HG02610 (cell line): ENCODE results near the gene GRPEL2.
"Not testable (repeated sequence)": the region's sequence is repeated elsewhere in the genome, so short reads cannot be mapped to it uniquely, and the experiment has no call there.

Experiments used
- ATAC-seq: cut with Tn5 transposase; IDR thresholded peaks from one replicate; pipeline ENCODE4 v1.9.1; 2021; ENCODE audit warnings: mild to moderate bottlenecking, moderate library complexity; ENCODE audit not compliant: unreplicated experiment

The GRPEL2 gene

GRCh38 chr5:149374801-149375200 lies 29.5 kb downstream of the GRPEL2 start:
- no peak for ATAC-seq

- ATAC-seq = no peak
These were observed 30.1 kb downstream of the GRPEL2 start for GRCh38 chr5:149375434-149375833.

DNA sequence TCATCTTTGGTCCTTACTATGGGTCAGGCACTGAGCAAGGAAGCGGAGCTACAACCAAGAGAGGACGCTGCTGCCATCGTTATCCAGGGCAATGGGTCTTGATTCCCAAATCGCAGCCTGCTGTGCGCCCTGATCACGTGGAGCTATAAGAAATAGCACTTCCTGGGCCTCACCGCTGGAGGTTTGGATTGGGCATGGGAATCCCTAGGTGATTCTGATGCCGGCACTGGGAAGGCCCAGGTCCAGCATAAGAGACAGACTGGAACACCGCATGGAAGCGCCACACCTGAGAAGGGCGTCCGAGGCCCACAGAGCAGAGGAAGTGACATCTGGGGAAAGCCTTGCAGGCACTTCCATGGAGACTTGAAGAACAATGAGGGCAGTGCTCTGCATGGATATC lies 30.8 kb downstream of the GRPEL2 start:
- no peak for ATAC-seq

DNA sequence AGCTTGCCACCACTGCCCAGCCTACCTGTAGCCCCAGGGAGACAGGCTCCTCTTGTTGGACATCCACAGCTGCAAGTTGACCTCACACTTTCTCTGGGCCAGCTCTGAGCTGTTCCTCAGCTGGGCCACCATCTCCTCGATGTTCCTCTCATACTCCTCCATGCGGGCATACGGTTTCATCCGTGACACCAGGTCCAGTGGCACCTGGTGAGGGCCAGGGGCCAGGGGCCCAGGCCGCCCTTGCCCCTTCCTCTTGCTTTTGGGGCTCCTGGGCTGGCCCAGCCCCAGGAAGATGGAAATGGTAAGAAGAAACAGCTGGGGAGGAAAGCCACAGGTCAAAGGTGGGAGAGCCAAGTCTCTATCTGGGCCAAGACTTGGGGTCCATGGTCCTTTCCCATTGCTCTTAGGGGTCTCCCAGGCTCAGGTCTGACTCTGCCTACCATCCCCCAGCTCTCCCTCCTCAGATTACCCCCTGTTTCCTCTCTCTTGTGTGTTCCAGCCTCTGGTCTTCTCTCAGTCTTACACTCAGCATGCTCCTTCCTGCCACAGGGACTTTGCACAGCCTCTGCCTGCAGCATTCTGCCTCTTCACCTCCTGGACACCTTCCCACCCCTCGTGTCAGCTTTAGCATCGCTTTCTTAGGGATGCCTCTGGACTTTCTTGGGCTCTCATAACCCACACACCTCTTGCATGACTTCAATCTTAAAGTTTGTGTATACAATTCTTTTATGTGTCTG lies 31.6 kb downstream of the GRPEL2 start:
- no peak for ATAC-seq

- ATAC-seq = no peak
These were observed 33.0 kb downstream of the GRPEL2 start for GRCh38 chr5:149378241-149378820.

DNA sequence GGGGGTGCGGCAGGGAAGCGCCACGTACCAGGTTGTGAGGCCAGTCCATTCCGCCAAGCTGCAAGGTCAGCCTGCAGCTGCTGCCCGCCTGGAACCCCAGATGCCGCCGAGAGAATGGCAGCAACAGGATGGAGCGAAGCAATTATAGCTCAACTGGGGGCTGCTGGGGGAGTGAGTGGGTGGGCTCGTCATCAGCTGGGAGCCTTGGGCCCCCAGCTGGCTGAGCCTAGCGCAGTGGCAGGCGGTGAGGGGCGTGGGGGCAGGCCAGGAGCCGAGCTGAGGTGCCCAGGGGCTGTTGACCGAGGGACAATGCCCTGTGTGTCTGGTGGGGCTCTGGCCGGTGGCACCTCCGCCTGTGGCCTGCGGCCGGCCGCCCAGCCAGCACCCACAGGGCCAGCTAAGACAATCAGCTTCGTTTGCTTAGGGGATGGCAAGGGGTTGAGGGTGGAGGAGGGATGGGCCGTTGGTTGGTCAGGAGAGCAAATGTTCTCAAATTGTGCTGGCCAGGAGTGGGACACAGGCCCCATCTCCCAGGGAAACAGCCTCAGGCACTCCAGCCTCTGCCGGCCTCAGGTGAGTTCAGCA lies 34.0 kb downstream of the GRPEL2 start, which contains the start of gene IL17B:
TSS of gene IL17B (minus strand) at position 116 of the 585 bp plus-strand sequence. CDS start at position 49, 67 bp downstream.
- ATAC-seq = no peak

DNA sequence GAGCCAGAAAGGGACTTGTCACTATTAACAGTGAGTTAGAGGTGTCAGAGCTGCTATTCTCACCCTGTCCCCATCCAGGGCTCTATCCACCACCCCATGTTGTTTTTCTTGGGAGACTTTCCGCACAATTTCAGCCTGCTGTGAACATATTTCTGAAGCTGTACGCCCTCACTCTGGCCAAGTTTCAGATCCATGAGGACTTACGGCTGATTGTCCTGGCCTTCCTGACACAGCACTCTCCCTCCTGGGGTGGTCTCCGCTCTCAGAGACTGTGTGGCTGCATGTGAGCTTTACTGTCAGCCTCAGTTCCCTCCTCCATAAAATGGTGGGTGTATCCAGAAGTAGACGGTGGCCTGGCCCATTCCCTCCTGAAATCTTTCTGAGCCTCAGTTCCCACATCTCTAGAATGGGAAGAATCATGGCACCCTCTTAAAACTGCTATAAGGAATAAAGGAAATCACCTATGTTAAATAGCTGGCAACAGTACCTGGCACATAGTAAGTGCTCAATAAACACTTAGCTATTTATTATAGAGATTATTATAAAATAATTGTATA lies 34.6 kb downstream of the GRPEL2 start:
- no peak for ATAC-seq

GRCh38 chr5:149380466-149381121 lies 35.3 kb downstream of the GRPEL2 start:
- no peak for ATAC-seq

DNA sequence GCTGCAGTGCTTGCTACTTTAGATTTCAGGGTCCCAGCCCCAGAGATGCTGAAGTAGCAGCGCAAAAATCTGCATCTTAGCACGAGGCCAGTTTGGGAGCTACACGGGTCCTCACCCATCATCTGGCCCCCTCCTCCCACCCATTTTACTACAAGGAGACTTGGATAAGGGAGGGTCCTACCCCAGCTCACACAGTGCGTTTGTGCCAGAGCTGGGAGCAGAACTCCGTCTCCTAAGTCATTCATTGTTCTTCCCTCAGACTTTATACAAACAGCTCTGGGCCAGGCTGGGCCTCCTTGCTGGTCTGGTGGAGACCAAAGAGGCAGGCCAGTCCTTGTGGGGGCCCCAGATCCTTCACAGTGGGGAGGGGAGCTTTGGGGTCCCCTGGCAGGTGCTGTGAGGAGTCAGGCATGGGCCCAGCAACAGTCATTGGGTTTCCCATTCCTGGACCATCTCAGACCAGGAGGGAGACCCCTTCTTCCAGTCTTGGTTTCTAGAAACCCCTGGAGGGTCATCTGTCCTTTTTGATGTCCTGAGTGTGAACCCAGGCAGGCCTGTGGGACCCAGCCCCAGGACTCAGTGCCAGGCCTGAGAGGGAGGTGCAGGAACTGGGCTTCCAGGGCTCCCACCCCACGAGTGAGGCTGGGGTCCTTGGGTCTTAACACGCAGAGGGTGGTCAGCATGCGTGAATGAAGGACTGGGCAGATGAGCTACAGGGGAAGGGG lies 36.1 kb downstream of the GRPEL2 start:
- no peak for ATAC-seq

DNA sequence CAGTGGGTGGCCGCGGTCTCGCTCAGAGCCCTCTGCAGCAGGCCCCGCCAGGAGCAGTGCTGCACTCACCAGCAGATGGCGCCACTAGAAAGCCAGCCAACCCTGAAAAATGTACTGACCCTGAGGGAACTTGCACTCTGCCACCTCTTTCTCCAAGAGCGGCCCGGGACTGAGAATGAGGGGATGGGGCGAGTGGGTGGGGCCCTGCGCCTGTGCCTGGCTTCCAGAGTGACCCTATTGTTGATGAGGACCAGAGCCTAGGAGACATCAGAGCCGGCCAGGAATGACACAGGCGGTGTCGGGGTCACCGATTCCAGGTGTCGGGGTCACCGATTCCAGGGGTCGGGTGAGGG lies 36.7 kb downstream of the GRPEL2 start:
- ATAC-seq = peak; percentile 61

DNA sequence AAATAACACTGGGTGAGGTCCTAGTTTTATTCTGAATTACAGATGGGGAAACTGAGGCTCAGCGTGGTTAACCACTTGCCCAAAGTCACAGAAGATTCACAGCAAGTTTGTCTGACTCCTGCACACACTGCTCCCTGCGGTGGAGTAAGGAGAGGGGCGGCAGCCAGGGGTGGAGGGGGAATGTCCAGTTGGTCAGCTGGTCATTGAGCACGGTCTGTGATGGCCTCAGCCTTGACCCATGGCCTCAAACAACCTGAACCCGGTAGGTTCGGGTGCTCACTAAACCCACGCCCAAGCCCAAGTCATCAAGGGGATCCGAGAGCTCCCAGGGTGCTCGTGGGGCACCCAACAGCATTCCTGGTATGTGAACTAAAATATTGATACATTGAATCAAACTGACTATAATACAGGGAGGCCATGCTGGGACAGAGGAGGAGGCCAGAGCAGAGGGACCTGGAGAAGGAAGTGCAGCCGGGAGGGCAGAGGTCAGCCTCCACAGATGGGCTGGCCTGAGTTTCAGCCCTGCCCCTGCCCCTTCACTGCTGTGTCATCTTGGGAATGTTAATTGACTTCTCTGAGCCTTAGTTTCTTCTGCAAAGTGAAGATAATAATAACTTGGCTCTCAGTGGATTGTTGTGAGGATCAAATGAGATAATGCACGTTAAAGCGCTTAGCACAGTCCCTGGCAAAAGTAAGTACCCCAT lies 37.4 kb downstream of the GRPEL2 start:
- ATAC-seq = no peak

GRCh38 chr5:149383399-149383798 lies 38.1 kb downstream of the GRPEL2 start:
- no peak for ATAC-seq

GRCh38 chr5:149386166-149386565 lies 40.9 kb downstream of the GRPEL2 start:
- no peak for ATAC-seq

- no peak for ATAC-seq
These were observed 41.9 kb downstream of the GRPEL2 start for GRCh38 chr5:149387081-149387631.

DNA sequence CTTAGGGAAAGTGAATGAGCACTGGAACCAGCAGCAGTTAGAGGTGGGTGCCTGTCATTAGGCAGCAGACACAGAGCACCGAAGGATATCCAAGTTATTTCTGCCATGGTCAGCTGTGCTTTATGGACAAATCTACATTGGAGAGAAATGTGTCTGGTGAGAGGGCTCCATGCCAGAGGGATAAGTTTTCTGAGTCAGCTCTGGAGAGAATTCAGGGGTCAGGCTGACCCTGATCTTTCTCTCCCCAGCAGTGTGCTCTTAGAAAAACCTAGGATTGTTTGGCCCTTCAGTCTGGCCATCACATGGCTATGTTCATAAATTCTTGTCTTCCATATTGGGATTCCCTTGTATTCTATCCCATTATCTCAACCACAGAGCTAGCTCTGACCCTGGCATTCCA lies 42.7 kb downstream of the GRPEL2 start:
- no peak for ATAC-seq

GRCh38 chr5:149388498-149389190 lies 43.3 kb downstream of the GRPEL2 start:
- ATAC-seq = no peak

GRCh38 chr5:149389552-149390495 lies 44.5 kb downstream of the GRPEL2 start:
- ATAC-seq = no peak

DNA sequence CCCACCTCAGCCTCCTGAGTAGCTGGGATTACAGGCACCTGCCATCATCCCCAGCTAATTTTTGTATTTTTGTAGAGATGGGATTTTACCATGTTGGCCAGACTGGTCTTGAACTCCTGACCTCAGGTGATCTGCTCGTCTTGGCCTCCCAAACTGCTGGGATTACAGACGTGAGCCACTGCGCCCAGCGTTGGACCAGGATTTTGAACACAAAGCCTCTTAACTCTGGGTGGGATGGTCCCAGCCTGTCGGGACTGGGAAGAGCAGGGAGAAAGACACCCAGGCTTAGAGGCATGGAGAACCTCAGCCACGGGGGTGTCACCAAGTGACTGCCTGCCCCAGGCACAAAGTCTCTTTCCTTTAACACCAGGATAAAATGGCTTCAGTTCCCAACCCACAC lies 45.8 kb downstream of the GRPEL2 start:
- not testable (repeated sequence) for ATAC-seq
